ENCODE measurements around the gene JPH4. TPM values are rescaled to one million over a fixed set of nuclear protein-coding genes. Genes with fewer than 3 reads are reported as not detected.
A peak's percentile ranks its signal among the peaks of the same experiment; 100 is the strongest.
"Not testable (repeated sequence)": the region's sequence is repeated elsewhere in the genome, so short reads cannot be mapped to it uniquely, and the experiment has no call there.

The JPH4 gene
- total and polyA plus RNA-seq, 8 donors: 0.12 to 1.3 (median 0.41) TPM

DNA sequence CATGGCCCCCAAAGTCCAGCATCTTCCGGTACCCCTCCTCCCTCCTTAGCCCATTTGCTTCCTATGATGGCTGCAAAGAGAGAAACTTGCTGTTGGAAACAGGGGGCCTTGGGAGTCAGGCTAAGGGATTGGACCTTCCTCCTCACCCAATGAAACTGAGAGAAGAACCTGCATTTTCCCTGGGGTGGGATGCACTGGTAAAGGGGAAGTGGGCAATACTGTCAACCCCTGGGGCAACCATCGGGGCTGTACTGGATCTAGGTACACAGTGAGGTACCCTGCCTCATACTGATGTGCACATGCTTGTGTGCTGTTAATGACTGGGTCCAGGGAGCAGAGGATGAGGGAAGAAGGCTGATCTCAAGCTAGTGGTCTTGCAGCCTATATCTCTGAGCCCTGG lies 11.0 kb upstream of the JPH4 start:
- ATAC-seq (peak in 1 of 4 donors; percentile 6), DNase-seq (no peak), FAIRE-seq (no peak)
- H3K4me3 ChIP-seq: no peak overlapping the region
- peaks cover 0 to 5% (median 0%) of the 10 kb centered on the region in 3 donors for H3K4me1 ChIP-seq
- H3K36me3 ChIP-seq: no peaks in the 10 kb centered on the region
- 93 to 97% methylated on average over 2 of the region's 2 CpGs for WGBS, 2 donors
- intact Hi-C loops (cut with DNase I): loop anchor here in 1 of 3 donors (10.0 kb wide), 1 partner anchor 315 kb away; no protein-coding TSS in a partner anchor
- no peaks in the 10 kb centered on the region for H3K27me3 ChIP-seq
- TF ChIP-seq, protein P1, sequence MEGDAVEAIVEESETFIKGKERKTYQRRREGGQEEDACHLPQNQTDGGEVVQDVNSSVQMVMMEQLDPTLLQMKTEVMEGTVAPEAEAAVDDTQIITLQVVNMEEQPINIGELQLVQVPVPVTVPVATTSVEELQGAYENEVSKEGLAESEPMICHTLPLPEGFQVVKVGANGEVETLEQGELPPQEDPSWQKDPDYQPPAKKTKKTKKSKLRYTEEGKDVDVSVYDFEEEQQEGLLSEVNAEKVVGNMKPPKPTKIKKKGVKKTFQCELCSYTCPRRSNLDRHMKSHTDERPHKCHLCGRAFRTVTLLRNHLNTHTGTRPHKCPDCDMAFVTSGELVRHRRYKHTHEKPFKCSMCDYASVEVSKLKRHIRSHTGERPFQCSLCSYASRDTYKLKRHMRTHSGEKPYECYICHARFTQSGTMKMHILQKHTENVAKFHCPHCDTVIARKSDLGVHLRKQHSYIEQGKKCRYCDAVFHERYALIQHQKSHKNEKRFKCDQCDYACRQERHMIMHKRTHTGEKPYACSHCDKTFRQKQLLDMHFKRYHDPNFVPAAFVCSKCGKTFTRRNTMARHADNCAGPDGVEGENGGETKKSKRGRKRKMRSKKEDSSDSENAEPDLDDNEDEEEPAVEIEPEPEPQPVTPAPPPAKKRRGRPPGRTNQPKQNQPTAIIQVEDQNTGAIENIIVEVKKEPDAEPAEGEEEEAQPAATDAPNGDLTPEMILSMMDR (IDR thresholded peaks at IDR 0.05): no peak
- H3K9me3 ChIP-seq: no peaks in the 10 kb centered on the region
- peak overlapping the region in 2 of 4 donors; percentile 63 to 76 for H3K27ac ChIP-seq

DNA sequence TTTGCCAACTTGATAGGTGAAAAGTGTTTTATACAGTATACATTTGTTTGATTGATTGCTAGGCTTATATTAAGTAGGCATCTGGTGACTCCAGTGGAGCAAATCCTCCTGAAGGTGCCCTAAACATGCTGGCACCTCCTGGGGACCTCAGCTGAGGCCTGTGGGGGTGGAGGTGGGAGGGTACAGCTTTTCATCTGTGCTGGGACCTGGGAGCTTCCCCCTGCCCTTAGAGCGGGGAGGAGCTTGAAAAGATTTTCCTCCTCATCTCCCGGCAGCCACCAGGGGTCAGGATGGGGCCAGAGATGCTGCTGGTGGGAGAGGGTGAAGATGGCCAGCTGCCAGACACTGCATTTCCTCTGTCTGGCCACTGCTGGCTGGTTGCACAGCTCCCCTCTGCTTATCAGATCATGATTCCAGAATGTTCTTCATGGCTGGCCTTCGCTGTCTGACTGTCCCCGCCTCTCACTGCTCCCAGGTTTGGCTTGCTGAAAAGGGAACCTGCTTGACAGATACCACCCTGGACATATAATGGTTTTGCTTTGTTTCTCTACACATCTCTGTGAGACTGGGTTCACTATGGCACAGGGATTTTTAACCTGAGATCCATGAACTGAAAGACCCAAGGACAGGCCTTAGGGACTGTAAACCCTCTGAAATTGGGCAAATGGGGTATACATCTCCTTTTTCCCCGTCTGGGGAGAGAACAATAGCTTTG lies 10.5 kb upstream of the JPH4 start:
- FAIRE-seq: no peak
- TF ChIP-seq, protein P1 (IDR thresholded peaks at IDR 0.05): peak; percentile 61 to 86 (median 80)

DNA sequence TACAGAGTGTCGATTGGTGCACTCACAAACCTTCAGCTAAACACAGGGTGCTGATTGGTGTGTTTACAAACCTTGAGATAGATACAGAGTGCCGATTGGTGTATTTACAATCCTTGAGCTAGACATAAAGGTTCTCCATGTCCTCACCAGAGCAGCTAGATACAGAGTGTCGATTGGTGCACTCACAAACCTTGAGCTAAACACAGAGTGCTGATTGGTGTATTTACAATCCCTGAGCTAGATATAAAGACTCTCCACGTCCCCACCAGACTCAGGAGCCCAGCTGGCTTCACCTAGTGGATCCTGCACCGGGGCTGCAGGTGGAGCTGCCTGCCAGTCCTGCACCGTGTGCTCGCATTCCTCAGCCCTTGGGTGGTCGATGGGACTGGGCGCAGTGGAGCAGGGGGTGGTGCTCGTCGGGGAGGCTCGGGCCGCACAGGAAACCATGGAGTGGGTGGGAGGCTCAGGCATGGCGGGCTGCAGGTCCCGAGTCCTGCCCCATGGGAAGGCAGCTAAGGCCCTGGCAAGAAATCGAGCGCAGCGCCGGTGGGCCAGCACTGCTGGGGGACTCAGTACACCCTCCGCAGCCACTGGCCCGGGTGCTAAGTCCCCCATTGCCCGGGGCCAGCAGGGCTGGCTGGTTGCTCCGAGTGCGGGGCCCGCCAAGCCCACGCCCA lies 6.1 kb upstream of the JPH4 start:
- not testable (repeated sequence) for FAIRE-seq

More for the DNA sequence above, 10.5 kb upstream of the JPH4 start:
- ATAC-seq (peak; percentile 99 to 100 (median 100)), DNase-seq (peak; percentile 90 to 97 (median 95))
- intact Hi-C loops (cut with DNase I): loop anchor here in 1 of 3 donors (10.0 kb wide), 1 partner anchor 316 kb away; no protein-coding TSS in a partner anchor
- H3K27me3 ChIP-seq: no peaks in the 10 kb centered on the region
- H3K4me3 ChIP-seq: no peak overlapping the region
- H3K9me3 ChIP-seq: no peaks in the 10 kb centered on the region
- peak overlapping the region in 2 of 4 donors; percentile 63 to 76 for H3K27ac ChIP-seq
- no peaks in the 10 kb centered on the region for H3K36me3 ChIP-seq
- peaks cover 0 to 5% (median 0%) of the 10 kb centered on the region in 3 donors for H3K4me1 ChIP-seq
- WGBS, 2 donors: 13 to 17% methylated on average over 5 of the region's 5 CpGs

DNA sequence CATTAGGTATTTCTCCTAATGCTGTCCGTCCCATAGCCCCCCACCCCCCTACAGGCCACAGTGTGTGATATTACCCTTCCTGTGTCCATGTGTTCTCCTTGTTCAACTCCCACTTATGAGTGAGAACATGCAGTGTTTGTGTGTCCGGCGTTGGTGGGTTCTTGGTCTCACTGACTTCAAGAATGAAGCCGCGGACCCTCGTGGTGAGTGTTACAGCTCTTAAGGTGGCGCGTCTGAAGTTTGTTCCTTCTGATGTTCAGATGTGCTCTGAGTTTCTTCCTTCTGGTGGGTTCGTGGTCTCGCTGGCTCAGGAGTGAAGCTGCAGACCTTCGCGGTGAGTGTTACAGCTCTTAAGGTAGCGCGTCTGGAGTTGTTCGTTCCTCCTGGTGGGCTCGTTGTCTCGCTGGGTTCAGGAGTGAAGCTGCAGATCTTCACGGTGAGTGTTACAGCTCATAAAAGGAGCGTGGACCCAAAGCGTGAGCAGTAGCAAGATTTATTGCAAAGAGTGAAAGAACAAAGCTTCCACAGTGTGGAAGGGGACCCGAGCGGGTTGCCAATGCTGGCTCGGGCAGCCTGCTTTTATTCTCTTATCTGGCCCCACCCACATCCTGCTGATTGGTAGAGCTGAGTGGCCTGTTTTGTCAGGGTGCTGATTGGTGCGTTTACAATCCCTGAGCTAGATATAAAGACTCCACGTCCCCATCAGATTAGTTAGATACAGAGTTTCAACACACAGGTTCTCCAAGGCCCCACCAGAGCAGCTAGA lies 5.4 kb upstream of the JPH4 start:
- not testable (repeated sequence) for H3K4me1 ChIP-seq, ATAC-seq, H3K27me3 ChIP-seq, H3K4me3 ChIP-seq, DNase-seq, H3K9me3 ChIP-seq, FAIRE-seq, H3K36me3 ChIP-seq, H3K27ac ChIP-seq
- 84 to 91% methylated on average over 22 to 24 of the region's 25 CpGs for WGBS, 2 donors
- intact Hi-C loops (cut with DNase I): loop anchor here in 1 of 3 donors (10.0 kb wide), 1 partner anchor 321 kb away; no protein-coding TSS in a partner anchor

More for the DNA sequence above, 6.1 kb upstream of the JPH4 start:
- H3K4me1 ChIP-seq, H3K27me3 ChIP-seq, H3K4me3 ChIP-seq, ATAC-seq, DNase-seq, H3K36me3 ChIP-seq, H3K27ac ChIP-seq, H3K9me3 ChIP-seq: not testable (repeated sequence)
- 86 to 87% methylated on average over 17 to 24 of the region's 26 CpGs for WGBS, 2 donors
- intact Hi-C loops (cut with DNase I): loop anchor here in 1 of 3 donors (10.0 kb wide), 1 partner anchor 320 kb away; no protein-coding TSS in a partner anchor

DNA sequence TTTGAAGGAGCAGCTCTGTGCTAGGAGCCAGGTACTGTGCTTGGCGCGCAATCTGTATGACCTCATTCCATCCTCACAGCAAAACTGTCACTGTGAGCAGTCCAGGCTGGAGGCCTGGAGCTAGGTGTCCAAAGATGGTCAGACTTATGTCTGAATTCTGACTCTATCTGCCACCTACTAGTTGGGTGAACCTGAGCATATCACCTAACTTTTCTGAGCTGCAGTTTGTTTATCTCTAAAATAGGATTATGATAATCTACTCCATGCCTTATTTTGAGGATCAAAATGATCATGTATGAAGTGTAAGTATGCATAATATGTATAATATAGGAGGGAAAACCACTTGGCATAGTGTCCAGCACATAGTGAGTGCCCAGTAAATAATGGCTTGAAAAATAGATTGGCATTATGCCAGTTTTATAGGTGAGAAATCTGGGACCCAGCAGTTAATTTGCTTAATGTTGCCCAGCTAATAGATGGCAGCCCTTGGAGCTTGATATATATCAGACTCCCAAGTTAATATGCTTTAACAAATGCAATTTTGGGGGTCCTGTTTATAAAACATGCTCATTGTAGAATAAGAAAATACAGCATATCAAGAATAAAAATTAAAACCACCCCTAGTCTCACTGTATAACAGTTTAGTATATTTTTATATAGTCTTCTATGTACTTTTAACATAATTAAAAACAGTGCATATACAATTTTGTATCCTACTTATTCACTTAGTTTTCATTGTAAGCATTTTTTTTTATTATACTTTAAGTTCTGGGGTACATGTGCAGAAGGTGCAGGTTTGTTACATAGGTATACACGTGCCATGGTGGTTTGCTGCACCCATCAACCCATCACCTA lies 4.5 kb upstream of the JPH4 start:
- intact Hi-C loops (cut with DNase I): loop anchor here in 1 of 3 donors (10.0 kb wide), 1 partner anchor 322 kb away; no protein-coding TSS in a partner anchor
- TF ChIP-seq, protein P1 (IDR thresholded peaks at IDR 0.05): no peak

More for the DNA sequence above, 4.5 kb upstream of the JPH4 start:
- Histone ChIP-seq H3K27ac (no peak overlapping the region), H3K9me3 (no peaks in the 10 kb centered on the region), H3K27me3 (no peaks in the 10 kb centered on the region), H3K4me1 (no peaks in the 10 kb centered on the region), H3K36me3 (no peaks in the 10 kb centered on the region), H3K4me3 (no peak overlapping the region)
- no peak for FAIRE-seq
- DNase-seq: no peak
- no peak for ATAC-seq
- 89 to 90% methylated on average over 3 of the region's 3 CpGs for WGBS, 2 donors

Measured in pancreas (tissue), 10 donors.